ENCODE data around the gene LSM6.

Gene LSM6

GRCh38 chr4:146186041-146186440 lies 10.5 kb downstream of the LSM6 start:
- DNase-seq (ENCODE audit: low spot score), result no peak

DNA sequence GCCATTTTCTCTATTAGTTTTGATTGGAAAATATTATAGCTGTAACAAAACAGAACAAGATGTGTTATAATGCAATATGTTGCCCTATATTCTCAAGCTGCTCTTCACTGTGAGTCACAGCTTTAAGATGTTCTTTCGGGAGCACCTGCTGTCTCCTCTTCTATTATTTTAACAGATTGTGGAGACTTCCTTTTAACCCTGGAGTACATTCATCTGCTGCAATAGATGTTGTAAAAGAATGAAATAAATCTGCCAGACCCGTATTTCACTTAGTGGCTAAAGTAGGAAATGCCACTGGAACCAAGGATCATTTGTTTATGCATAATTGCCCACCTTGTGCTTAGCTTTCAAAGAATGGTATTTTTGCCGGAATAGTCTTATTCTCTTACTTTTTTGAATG lies 11.1 kb downstream of the LSM6 start:
- no peak for DNase-seq (ENCODE audit: low spot score)

GRCh38 chr4:146190456-146190855 lies 14.9 kb downstream of the LSM6 start:
- DNase-seq (ENCODE audit: low spot score), result no peak

DNA sequence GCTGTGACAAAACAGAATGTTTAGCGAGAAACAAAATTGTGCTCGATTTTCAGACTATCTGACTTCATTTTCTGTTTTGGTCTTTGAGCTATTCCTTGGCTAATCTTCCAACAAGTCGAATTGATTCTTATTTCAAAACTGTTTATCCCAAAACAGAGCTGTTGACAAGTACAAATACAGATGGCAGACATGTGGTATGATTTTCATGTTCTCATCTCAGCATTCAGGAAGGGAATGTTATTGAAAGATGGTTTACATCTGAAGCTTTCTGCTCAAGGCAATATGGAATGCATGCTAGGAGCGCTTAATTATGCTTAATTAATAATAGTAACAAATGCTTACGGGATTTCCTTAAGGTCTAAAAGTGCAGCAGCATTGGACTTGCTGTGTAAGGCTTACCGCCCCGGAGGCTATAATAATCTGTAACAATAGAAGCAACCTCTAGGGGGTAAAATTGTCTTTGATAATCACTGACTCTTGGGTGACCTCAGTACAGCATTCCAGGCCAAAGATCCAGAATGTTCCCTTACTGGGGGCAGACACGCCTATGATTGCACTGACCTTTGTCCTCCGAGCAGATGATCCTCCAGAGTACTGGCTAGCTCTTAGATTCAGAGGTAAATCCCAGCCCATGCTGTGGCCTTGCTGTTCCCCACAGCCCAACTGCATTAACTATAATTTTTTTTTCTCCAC lies 16.4 kb downstream of the LSM6 start:
- DNase-seq (ENCODE audit: low spot score), result no peak

DNA sequence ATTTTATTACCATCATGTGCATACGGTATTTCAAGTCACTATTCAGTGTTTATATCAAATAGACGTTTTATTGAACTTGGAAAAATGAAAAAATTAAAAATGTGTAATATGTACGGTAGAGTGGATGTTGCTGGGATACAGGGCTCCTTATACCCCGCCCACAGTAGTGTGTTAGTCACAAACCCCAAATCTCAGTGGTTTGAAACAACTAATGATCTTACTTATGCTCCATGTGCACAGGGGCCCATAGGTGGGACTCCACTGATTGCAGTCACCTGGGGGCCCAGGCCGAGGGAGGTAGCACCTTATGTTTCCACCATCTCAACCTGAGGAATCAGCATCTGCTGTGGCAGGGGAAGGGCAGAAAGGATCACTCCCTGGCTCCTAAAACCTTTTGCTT lies 18.1 kb downstream of the LSM6 start:
- DNase-seq (ENCODE audit: low spot score), result no peak

DNA sequence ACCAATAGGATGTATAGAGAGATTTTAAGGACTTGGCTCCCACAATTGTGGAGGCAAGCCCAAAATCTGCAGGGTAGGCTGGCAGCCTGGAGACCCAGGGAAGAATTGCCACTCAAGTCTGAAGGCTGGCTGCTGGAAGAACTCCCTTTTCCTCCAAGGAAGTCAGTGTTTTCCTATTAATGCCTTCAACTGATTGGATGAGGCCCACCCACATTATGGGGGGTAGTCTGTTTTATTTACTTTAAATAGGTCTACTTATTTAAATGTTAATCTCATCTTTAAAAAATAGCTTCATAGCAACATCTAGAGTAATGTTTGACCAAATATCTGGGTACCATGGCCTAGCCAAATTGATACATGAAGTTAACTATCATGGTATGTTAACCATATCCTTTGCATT lies 18.7 kb downstream of the LSM6 start:
- DNase-seq (ENCODE audit: low spot score), result no peak

DNA sequence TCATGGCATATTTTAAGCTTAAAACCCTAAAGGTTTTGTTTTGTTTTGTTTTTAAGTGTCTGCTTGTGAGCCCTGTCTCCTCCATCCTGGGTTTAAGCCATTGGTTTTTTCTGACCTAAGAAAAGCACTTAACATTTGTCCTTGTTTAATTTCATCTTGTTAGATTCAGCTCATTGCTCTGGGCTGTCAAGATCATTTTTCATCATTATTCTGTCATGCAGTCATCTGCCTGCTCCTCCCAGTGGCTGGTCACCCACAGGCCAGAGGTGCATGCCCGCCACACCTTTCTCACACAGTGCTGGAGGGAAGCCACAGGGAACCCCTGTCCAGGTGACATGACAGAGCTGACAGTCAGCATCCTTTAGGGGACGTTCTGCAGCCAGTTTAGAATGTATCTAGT lies 27.1 kb downstream of the LSM6 start:
- no peak for DNase-seq (ENCODE audit: low spot score)

GRCh38 chr4:146207410-146207809 lies 31.9 kb downstream of the LSM6 start:
- DNase-seq (ENCODE audit: low spot score), result no peak

DNA sequence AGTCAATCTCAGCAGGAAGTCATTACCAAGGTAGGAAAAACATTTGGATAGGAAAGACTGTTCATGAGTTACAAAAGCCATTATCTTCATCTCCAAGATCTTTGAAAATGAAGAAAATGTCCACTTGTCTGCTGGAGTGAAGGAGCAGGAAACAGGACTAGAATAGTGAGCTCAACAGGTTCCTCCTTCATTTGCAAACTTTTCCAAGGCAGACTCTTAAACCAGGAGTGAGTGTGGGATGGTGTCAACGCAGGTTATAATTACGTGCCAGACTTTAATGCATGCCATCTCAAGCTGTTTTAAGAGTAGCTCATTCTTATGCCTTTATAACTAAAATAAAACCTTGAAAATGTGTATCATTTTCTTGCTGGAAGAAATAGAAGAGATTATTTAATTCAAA lies 35.4 kb downstream of the LSM6 start:
- no peak for DNase-seq (ENCODE audit: low spot score)

DNA sequence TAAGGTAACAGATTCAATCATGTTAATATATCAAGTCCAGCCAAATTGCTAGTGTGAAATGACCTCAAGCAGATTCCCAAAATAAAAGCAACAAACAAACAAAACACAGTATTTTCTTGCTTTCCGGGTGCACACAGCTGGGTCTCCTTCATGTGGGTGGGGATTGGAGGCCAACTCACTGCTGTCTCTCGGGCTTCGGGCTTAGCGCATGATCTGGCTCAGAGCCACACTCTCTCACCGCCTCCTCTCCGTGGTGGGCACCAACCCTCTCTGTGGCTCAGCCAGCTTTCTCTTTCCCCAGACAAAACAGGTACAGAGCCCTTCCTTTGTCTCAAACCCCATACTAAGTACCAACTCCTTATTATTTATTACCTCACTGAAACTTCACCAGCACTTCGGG lies 35.9 kb downstream of the LSM6 start:
- DNase-seq (ENCODE audit: low spot score), result no peak

GRCh38 chr4:146212781-146213180 lies 37.3 kb downstream of the LSM6 start:
- peak; percentile 35 for DNase-seq (ENCODE audit: low spot score)

DNA sequence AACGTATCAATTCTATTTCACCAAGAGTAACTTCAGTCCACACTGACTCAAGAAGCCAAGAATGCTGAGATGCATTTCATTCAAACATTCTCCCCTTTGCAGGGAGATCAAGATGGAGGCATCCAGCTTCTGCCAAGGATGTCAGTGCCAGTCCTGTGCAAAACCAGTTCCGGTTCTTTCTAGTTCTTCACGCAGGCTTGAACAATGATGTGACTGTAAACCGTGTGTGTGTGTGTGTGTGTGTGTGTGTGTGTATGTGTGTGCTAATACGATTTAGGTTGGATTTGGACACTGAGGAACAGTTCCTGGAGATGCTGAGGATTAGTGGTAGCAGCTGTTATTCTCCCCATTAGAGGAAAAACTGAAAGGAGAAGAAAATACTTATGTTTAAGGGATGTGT lies 38.7 kb downstream of the LSM6 start, which contains the start of gene REELD1:
TSS of gene REELD1 (plus strand) at position 301 of the 400 bp plus-strand sequence. CDS start 2,415 bp downstream, outside the sequence.
- no peak for DNase-seq (ENCODE audit: low spot score)

GRCh38 chr4:146222313-146222712 lies 46.8 kb downstream of the LSM6 start:
- peak; percentile 90 for DNase-seq (ENCODE audit: low spot score)

GRCh38 chr4:146224326-146224966 lies 48.9 kb downstream of the LSM6 start:
- DNase-seq (ENCODE audit: low spot score), result no peak

GRCh38 chr4:146229406-146229805 lies 53.9 kb downstream of the LSM6 start:
- DNase-seq (ENCODE audit: low spot score), result no peak

DNA sequence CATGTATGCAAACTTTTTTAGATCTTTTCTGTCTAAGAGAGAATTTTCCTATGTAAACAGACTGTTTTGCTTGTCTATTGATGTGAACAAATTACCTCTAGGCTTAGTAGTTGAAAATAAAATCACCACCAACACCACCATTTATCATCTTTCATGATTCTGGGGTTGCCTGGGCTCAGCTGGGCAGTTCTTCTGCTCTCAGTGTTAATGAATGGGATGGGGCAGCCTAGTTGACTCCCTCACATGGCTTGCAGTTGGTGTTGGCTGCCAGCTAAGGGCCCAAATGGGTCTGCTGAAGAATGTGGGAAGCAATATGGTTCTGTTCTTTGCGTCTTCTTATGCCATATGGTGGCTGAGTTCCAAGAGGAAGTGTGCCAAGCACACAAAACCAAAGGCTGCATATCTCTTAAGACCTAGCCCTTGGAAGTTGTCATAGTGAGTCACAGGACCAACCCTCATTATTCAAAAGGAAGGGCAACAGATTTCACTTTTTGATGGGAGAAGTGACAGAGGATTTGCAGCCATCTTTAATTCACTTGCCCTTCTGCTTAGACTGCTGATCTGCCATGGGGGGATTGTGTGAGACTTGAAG lies 56.7 kb downstream of the LSM6 start:
- peak; percentile 14 for DNase-seq (ENCODE audit: low spot score)

GRCh38 chr4:146235654-146236177 lies 60.2 kb downstream of the LSM6 start:
- no peak for DNase-seq (ENCODE audit: low spot score)

DNA sequence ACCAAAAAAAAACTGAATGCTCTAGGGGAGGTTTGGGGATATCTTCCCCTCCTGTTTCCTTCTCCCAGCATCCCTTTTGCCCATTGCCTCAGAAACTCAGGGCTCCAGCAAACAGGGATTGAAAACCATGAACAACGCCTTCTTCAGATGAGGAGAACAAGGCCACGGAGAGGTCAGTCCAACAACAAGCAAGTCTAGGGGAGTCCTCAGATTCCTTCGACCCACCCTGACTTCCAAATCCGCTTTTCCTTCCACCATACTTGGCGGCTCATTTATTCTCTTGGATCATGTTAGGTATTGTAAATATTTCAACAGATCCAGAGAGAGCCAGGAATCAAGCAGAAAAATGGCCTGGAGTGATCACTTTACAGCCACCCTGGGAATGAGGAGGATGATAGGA lies 60.7 kb downstream of the LSM6 start:
- no peak for DNase-seq (ENCODE audit: low spot score)

DNA sequence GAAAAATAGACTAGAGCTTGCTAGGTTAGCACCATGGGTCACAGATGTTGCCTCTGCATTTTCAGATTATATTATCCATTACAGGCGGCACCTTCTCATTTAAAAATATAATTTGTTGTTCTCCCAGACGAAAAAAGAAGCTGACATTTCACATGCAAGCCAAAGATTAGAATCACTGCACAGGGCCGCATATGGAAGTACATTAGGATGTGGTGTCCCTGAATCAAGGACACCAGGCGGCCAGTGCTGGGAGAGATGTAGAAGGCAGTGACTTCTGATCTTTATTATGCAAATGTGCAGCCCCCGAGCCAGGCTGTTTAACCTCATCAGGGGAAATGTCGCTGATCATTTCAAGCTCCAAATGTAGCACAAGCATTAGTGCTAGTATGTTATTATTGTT lies 61.6 kb downstream of the LSM6 start:
- DNase-seq (ENCODE audit: low spot score), result no peak

GRCh38 chr4:146238107-146238506 lies 62.6 kb downstream of the LSM6 start:
- no peak for DNase-seq (ENCODE audit: low spot score)
